Fibroblast of skin of abdomen (primary cell): ENCODE results near the gene ATF6.

Source experiments
- DNase-seq: peaks from one replicate; pipeline ENCODE4 v3.0.0-alpha.2; 2013

Gene ATF6

GRCh38 chr1:161944381-161944780 is 178.3 kb downstream of the ATF6 start:
- DNase-seq = no peak

DNA sequence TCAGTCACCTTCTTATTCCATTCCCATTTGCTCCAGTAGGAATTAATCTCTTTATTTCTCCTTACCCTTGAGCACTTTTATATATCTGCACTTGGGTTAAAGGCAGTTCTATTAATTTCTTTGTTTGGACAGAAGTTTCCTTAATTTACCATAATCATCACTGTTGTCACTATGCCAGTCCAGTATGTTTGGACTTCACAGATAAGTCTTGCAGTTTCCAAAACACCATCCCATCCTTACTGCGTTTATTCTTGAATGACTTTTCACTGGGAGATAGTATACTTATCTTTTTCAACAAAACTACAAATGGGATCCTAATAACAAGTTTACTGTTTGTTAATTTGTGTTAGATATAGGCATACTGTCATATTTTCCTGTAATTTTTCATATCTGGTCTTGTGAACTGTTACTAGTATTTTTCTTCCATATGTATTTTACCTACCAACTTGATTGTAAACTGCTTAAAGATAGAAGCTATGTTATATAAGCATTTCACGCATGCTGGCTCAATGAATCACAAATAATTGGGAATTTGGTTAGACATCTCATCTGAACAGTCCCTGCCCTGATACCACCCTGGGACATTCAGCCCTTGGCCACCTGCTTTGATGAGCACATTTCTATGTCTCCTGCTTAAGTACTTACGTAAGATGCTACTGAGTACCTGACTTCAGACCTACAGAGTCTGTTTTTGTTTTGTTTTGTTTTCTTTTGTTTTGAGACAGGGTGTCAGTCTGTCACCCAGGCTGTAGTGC is 179.4 kb downstream of the ATF6 start:
- DNase-seq = no peak

DNA sequence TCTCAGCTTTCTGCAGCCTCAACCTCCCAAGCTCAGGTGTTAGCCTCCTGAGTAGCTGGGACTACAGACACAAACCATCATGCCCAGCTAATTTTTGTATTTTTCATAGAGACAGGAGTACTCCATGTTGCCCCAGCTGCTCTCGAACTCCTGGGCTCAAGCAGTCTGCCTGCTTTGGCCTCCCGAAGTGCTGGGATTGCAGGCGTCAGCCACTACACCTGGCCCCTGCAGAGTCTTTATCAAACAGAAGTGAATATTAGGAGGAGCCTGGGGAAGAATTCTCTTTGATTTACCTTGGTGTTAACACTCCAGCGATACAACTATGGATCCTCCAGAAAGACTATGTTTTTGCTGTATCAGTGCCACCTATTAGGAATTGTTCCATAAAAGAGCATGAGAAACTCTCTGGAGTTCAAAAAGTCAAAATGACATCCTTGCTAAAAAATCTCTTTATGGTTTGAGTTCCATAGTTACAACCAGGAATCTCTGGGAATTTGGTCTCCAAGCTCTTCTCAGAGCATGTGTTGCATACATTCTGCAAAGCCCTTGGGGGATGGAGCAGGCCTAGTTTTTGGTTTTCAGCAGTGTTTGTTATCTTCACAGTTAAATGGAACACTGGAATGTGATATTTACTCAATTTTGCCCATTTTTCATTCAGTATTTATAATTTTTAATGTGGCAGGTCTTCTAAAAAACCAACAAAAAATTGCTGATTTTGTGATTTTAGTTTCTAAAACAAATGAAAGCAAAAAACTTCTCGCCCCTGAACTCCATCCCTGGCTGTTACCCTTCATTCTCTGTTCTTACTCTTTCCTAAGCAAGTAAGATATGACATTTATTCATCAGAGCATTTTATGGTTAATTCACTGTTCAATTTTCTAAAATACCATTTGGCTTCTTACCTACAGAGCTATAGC is 180.2 kb downstream of the ATF6 start:
- DNase-seq = peak; percentile 85

DNA sequence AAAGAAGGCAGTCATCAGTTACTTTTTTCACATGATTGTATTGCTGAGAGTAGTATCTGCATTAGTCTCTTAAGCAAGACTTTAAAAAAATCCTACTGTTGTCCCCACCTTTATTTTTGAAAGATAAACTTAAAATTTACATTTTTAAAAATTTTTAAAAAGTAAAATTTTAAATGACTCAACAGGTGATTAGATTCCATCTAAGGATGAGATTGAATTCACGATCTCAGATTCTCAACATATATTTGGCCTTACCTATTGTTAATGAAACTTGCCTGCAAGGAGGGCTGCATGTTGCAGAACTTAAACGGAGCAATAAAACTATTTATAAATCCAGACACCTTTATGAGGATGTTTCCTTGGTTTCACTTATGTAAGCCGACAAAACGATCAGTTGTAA is 182.3 kb downstream of the ATF6 start:
- no peak for DNase-seq

- DNase-seq = peak; percentile 49
Measured at GRCh38 chr1:161949548-161949947, 183.4 kb downstream of the ATF6 start.

- DNase-seq = no peak
Measured at GRCh38 chr1:161950377-161950776, 184.3 kb downstream of the ATF6 start.

GRCh38 chr1:161951646-161952045 is 185.5 kb downstream of the ATF6 start:
- no peak for DNase-seq

DNA sequence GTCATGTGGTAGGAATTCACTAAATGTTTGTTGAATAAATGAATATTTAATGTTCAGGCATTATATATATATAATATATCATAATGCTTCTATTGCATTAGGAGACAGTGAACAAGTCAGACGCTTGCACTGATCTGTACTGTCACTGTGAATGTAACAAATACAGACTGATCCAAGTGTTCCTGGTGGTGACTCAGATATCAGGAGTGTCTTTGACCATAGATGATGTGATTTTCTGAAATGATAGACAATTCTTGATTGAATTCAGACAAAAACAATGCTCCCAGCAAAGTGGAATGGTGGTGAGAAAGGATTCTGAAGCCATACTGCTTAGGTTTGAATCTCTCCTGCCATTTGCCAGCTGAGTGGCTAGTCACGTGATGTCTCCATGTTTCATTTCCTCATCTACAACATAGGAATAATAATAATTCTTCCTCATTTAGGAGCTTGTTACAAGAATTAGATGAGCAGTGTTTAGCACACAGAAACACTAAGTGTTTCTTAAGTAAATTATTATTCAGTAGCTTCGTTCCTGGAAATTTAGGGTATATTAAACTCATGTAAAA is 186.6 kb downstream of the ATF6 start:
- peak; percentile 51 for DNase-seq

GRCh38 chr1:161953256-161953920 is 187.3 kb downstream of the ATF6 start:
- DNase-seq = no peak

DNA sequence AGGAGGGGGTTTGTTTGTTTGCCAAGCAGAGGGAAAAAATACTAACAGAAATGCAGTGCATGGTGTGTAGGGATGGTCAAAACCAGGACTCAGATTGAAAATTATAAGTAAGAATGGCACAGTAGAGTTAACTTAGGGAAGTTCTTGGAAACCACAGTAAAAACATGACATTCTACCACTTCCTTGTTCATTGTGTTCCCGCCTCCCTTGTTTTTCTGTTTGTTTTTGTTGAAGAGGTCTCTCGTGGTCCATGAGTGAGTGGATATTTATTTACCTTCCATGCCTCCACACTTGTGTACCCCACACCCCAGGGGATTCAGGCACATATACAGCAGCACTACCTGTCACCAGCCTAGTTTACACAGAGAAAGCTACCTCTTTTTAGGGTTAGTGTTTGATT is 187.9 kb downstream of the ATF6 start:
- no peak for DNase-seq

- DNase-seq = peak; percentile 60
Measured at GRCh38 chr1:161954466-161954865, 188.3 kb downstream of the ATF6 start.

DNA sequence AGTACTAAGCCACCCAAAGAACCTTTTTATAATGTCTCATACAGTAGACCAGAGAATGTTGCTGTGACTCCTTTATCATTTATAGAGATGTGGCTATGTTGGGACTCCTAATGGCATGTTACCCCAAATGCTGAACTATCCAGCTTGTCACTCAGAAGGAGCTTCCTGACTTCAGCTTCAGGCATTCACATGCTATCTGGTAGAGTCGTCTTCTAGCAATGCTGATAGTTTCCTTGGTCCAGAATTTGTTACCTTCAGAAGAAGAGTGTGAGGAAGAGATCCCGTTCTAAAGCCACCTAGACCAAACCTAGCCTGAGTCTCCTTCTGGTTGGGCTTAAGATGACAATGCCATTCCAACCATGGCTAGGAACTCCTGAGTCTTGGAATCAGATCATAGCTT is 189.5 kb downstream of the ATF6 start:
- no peak for DNase-seq

GRCh38 chr1:161956097-161956496 is 190.0 kb downstream of the ATF6 start:
- peak; percentile 97 for DNase-seq

DNA sequence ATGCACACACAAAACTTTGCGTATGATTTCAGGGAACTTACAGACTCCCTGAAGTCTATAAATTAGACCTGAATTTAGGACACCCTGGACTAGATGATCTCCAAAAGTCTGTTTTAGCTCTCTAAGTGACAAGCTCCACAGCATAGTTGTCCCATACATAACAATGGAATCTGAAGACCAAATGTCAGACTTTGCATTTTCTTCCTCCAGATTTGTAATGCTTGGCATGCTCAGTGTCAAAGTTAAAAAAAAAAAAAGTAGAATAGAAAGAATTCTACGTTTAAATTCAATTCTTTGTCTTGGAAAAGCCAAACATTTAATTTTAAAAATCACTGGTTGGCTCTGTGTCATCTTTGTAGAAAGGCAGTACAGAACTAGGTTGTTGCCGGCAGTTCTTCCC is 190.8 kb downstream of the ATF6 start:
- DNase-seq = no peak

- DNase-seq = peak; percentile 45
Measured at GRCh38 chr1:161958425-161958824, 192.3 kb downstream of the ATF6 start.

- peak; percentile 87 for DNase-seq
Measured at GRCh38 chr1:161962091-161962887, 196.2 kb downstream of the ATF6 start.

DNA sequence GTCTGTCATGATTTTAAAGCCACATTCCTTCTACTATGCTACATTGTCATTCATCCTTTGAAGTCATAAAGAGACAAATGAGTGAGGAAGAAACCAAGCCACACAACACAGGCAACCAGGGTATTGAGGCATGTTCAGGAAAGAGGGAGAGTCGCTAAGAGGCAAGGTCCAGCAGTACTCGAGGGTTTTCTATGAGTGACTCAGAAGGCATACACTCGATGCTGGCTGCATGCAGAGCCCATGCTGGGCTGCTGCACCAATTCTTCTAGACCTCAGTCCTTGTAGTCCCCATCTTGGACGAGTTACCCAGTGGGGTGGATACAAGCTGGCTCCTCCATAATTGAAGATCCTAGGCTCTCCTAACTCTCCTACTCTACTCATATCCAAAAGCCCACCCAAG is 199.9 kb downstream of the ATF6 start:
- DNase-seq = no peak

DNA sequence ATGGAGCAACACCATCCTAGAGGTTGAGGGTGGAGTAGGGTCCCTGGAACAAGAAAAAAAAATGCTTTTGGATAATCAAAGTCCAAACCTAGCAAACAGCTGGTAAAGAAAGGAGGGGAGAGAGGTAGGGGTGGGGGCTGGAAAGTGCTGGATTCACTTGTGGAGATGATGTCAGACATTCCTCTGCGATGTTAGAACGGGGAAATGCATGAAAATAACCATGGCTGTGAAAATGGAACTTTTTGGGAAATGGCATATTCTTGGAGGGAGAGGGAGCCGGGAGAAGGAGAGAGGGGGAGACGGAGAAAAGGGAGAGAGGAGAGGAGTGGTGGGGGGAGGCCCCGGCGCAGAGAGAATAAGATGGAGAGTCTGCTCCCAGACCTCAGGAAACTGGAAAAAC is 203.9 kb downstream of the ATF6 start:
- DNase-seq = no peak

DNA sequence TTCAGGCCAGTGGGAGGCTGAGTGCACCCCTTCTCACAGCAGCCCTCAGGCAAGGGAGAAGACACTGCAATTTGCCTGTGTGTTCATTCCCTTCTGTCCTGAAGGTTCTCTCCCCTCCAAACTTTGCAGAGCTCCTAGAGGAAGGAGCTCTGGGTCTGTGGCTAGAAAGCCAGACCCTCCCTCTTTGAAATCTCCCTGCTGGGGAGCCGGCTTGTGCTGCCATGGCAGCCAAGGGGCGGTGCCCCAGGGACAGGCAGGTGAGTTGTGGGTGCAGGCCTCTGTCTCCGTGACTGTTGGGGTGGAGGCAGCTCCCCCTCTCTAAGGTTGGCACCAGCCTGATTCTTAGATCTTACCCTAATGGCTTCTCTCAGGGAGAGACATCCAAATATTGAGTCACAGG is 204.5 kb downstream of the ATF6 start:
- no peak for DNase-seq

GRCh38 chr1:161972828-161973227 is 206.7 kb downstream of the ATF6 start:
- DNase-seq = no peak

DNA sequence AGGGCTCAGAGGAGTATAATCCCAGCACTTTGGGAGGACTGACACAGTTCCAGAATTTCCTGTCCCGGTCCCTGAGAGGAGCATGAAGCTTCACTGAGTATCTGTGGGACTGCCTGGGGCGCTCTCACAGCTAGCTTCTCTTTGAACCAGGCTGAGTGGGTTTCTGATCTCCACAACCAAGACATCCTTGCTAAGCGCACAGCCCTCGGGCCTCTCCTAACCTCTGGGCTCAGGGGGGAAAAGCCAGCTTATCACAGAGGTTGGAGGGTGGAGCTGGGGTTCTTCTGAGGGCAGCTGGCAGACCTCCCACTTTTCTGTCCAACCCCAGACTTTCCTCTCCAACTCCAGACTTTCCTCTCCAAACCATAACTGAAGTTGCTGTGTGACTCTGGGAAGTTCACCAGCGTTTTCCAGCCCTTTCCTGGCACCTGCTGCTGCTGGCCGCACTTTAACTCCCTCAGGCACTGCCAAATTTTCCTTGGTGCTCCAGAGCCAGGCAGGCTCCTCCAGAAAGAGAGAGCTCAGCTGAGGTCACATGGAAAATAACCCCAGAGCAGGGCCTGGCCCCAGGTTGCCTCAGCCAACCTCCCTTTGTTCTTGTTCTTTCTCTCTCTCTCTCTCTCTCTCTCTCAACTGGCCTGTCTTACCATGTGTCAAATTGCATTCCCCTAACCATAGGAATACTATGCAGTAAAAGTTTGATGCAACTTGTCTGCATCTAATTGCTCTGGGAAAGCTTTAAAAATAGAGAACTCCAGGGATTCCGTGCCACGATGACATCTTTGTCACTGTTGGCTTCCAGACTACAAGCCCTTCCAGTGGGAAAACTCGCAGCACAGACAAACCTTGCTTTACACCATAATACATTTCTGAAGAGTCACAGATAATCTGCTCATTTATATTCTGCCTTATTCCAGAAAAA is 208.1 kb downstream of the ATF6 start:
- no peak for DNase-seq
